Activated gamma-delta T cell treated with anti-CD3 and anti-CD28 coated beads, Interleukin-2, amount 50 U/mL, for 16 hours (primary cell): Measurements from ENCODE around the gene SNTG2.

Source experiments
- DNase-seq: peaks from one replicate; pipeline ENCODE4 v3.0.0-alpha.2; 2020; ENCODE audit warnings: low read depth

The SNTG2 gene

GRCh38 chr2:1238598-1239138 is 288.0 kb downstream of the SNTG2 start:
- DNase-seq, result no peak

- no peak for DNase-seq
These were observed 294.5 kb downstream of the SNTG2 start for GRCh38 chr2:1245193-1245592.

- DNase-seq, result no peak
These were observed 295.6 kb downstream of the SNTG2 start for GRCh38 chr2:1246239-1246638.

- no peak for DNase-seq
These were observed 296.3 kb downstream of the SNTG2 start for GRCh38 chr2:1246991-1247390.

DNA sequence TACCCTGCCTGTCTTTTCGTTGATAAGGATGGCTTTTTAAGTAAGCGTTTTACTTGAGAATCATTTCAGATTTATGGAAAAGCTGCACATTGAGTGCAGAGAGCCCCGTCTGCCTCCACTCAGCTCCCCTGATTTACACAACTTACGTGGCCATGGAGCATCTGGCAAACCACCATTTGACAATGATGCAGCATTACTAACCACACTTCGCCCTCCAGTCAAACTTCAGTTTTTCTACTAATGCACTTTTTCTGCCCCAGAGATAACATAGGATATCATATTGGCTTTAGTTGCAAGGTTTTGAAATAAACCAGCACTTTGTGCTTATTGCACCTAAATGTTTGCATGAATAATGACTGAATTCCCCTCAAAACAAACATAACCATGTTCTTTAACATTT is 297.5 kb downstream of the SNTG2 start:
- DNase-seq, result no peak

DNA sequence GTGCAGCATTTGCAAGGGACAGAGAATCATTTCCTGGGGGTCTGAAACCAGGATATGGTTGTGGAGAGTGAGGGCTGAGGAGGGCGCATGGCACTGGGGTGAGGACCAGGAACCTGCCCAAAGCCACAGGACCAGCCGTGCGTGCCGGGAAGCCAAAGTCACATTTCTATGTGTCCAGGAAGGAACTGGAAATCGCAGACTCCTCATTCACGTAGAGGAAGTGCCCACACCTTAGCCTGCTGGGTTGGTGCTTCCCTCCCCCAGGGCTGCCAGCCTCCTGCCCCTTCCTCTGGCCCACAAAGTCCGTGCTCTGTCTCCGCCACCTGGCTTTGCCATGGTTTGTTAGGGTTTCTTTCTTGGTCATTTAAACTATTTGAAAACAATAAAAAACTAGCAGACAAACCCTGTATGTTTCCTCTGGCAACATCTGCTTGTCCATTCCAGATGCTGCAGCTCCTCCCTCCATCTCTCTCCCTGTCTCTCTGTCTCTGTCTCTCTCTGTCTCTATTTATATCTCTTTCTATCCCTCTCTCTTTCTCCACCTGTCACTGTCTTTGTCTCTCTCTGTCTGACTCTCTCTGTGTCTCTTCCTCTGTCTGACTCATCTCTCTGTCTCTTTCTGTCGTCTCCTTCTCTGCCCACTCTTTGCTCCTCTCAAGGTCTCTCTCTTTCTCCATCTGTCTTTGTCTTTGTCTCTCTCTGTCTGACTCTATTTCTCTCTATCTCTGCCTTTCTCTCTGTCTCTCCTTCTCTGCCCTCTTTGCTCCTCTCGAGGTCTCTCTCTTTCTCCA is 299.4 kb downstream of the SNTG2 start:
- DNase-seq, result no peak

- DNase-seq, result no peak
These were observed 300.9 kb downstream of the SNTG2 start for GRCh38 chr2:1251520-1251919.

- DNase-seq, result no peak
These were observed 303.0 kb downstream of the SNTG2 start for GRCh38 chr2:1253629-1254028.

GRCh38 chr2:1254662-1255343 is 304.2 kb downstream of the SNTG2 start:
- DNase-seq, result no peak

- no peak for DNase-seq
These were observed 306.1 kb downstream of the SNTG2 start for GRCh38 chr2:1256632-1257324.

DNA sequence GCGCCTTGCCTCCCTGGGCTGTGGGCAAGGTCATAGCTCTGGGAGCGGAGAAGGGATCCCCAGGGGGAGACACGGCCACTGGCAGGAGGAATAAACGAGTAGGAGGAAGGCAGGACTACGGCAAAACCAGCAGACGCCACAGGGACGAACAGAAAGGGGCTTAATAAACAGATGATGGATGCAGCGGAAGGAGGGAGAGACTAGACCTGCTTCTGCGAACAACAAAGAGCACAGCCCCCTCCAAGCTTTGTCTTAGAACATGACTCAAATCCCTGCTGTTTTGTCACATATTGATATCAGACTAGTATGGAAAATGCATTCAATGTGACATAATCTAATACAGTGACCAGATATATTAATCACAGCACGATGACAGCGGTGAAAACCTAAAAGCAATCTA is 306.7 kb downstream of the SNTG2 start:
- DNase-seq, result no peak

GRCh38 chr2:1259746-1260145 is 309.1 kb downstream of the SNTG2 start:
- DNase-seq, result no peak

DNA sequence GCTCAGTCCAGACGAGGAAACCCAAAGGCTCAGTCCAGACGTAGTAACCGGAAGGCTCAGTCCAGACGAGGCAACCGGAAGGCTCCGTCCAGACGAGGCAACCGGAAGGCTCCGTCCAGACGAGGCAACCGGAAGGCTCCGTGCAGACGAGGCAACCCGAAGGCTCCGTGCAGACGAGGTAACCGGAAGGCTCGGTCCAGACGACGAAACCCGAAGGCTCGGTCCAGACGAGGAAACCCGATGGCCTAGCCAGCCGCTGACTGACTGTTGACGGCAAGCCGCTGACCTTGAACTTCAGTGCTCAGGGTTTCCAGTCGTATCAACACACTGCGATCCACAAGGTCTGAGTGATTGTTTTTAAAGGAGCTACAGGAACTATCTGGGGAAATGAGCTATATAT is 312.0 kb downstream of the SNTG2 start:
- DNase-seq, result no peak

- no peak for DNase-seq
These were observed 314.8 kb downstream of the SNTG2 start for GRCh38 chr2:1265454-1265853.

GRCh38 chr2:1266351-1266750 is 315.7 kb downstream of the SNTG2 start:
- DNase-seq, result no peak

DNA sequence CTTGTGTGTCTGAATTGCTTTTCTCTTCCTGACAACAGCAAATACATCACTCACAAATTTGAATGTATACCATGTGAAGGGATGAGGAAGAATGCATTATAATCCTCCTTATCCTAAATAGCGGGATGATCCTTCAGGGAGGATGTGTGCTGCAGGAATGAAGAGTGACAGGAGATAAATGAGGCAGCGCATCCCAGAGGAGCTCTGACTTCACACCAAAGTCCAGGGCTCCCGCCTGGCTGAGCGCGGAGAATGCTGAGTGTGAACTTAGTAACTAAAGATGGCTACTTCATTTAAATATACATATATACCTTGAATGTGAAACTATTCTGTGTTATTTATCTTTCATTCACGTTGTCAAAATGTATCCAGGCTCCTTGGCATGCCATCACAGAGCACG is 317.4 kb downstream of the SNTG2 start:
- DNase-seq, result no peak

DNA sequence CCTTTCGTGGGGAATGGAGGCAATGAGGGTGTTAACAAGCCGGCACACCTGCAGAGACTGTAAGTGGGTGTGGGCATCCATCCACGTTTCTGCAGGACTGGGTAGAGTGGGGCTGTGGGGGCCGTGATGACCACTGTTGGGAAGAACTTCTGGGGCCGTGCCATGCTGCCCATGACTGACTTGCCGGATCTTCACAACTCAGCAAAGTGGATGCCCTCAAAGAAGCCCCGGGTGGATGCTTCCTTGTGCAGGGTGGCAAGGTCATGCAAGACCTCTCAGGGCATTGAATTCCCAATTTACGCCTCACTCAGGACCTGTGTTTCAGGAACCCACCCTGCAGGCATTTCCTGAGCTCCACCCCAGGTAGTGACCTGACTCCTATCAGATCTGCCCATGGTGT is 319.2 kb downstream of the SNTG2 start:
- DNase-seq, result no peak

DNA sequence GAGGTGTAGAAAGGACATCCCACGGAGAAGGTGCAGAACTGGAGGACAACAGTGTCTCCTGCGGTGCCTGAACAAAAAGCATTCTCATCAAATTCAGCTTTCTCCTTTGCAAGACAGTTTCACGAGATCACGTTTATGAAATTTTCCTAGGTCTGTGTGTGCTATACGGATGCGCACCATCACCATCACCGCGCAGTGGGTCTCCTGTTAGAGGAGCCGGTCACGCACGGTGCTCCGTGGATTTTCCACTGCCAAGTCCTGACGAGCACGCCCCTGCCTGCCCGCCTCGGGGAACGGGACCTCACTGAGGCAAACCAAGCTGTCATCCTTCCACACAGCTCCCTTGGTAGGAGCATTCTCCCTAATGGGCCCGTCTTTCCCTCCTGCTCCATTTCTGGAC is 322.2 kb downstream of the SNTG2 start:
- no peak for DNase-seq

DNA sequence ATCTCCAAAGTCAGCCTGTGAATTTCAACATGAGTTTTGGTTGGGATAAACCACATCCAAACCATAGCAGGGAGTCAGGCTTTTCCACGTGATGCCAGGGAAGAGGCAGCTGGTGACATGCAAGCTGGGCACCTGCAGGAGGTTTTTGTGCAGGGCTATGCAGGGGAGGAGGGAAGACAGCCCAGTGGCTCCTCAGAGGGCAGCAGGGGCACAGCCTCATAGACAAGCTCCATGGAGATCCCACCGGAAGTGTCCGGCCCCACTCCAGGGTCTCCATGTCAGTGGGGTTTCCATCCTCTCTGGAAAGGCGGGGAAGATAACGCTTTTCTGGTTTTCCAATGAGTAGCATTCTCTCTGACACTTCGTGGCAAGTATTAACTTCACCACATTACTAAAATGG is 327.0 kb downstream of the SNTG2 start:
- no peak for DNase-seq

GRCh38 chr2:1278125-1278524 is 327.5 kb downstream of the SNTG2 start:
- DNase-seq, result no peak

GRCh38 chr2:1278861-1279260 is 328.2 kb downstream of the SNTG2 start:
- no peak for DNase-seq

DNA sequence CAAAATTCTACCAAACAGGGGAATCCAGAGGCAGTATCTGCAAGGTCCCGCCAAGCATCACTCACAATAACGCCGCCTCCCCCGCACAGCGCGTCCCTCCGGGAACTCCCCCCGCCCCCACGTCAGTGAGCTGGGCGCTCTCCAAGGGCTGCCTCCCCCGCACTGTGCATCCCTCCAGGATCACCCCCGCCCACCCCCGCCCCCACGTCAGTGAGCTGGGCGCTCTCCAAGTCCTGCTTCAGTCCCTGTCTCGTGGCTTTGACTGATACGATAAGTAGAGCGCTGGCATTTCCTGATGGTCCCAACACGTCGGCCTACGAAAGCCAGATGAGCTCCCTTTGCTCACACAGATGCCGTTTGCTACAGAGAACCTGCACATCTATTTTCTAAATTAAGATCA is 331.9 kb downstream of the SNTG2 start:
- no peak for DNase-seq
